ENCODE results near the gene RLN3. TPM values are rescaled to one million over a fixed set of nuclear protein-coding genes. Genes with fewer than 3 reads are reported as not detected.

Gene RLN3
- total and polyA plus RNA-seq, 9 of the 15 experiments (the other 6 are each of a cell fraction or from before 2014, with no cell fraction given), result 0.31 to 1.2 (median 0.71) TPM; not detected in 6

GRCh38 chr19:14061081-14061749 is 33.3 kb downstream of the RLN3 start (continued):
- TF ChIP-seq E2F4 (CRISPR knock-in tag; IDR thresholded peaks at IDR 0.05; ENCODE audit: low read depth) (no peak), BRCA1 (IDR thresholded peaks at IDR 0.05) (no peak), BRCA1 (CRISPR knock-in tag; IDR thresholded peaks at IDR 0.05) (no peak), SRSF9 (IDR thresholded peaks at IDR 0.05; ENCODE audit: borderline replicate concordance, low read depth, low read length) (no peak), PHB2 (IDR thresholded peaks at IDR 0.05; ENCODE audit: low read depth) (no peak), ZNF217 (CRISPR knock-in tag; IDR thresholded peaks at IDR 0.05) (no peak), RAD51 (IDR thresholded peaks at IDR 0.05; ENCODE audit: borderline replicate concordance, low read depth) (no peak), HOMEZ (CRISPR knock-in tag; IDR thresholded peaks at IDR 0.05) (no peak), ZNF395 (CRISPR knock-in tag; IDR thresholded peaks at IDR 0.05) (no peak), ZNF668 (CRISPR knock-in tag; IDR thresholded peaks at IDR 0.05) (no peak), POU5F1 (IDR thresholded peaks at IDR 0.05; ENCODE audit: borderline replicate concordance, low read depth, low read length, partially characterized antibody) (no peak), ZNF318 (IDR thresholded peaks at IDR 0.05; ENCODE audit: borderline replicate concordance in 1 of 2, low read depth in 1 of 2) (no peak), PURB (CRISPR knock-in tag; IDR thresholded peaks at IDR 0.05; ENCODE audit: low read depth) (no peak), XRCC3 (IDR thresholded peaks at IDR 0.05) (no peak), GABPB2 (CRISPR knock-in tag; conservative IDR thresholded peaks at IDR 0.05) (no peak), RBM15 (IDR thresholded peaks at IDR 0.05; ENCODE audit: insufficient read depth, low read length) (no peak)

All from K562 (cell line).